K562 (cell line): Measurements from ENCODE around the gene RMI1. TPM values are rescaled to one million over a fixed set of nuclear protein-coding genes. Genes with fewer than 3 reads are reported as not detected.

ENCODE experiments used
- ARID2 ChIP-seq: fragments of 450-650 bp; IDR thresholded peaks from 2 replicates; pipeline ENCODE4 v1.6.1; 2017; ENCODE audit warnings: antibody characterized with exemption, mild to moderate bottlenecking
- CREBBP ChIP-seq: IDR thresholded peaks from one replicate; pipeline ENCODE4 v1.6.1; 2012; ENCODE audit warnings: low read depth, mild to moderate bottlenecking, control low read depth, inconsistent platforms, low read length
- CTCFL ChIP-seq: IDR thresholded peaks from 2 replicates; pipeline ENCODE4 v1.6.1; 2011; ENCODE audit warnings: borderline replicate concordance, low read depth, mild to moderate bottlenecking, moderate library complexity, low read length; ENCODE audit not compliant: insufficient read depth, poor library complexity, severe bottlenecking
- E2F6 ChIP-seq, 2 experiments: IDR thresholded peaks; 2 replicates each; pipeline ENCODE4 v1.6.1; 2011; ENCODE audit warnings: borderline replicate concordance in 1 of 2, control low read depth in 1 of 2, low read depth in 1 of 2, low read length in 1 of 2, mild to moderate bottlenecking in 1 of 2, mixed read lengths in 1 of 2, moderate library complexity in 1 of 2; ENCODE audit not compliant: insufficient read depth in 1 of 2, insufficient read length in 1 of 2, poor library complexity in 1 of 2, severe bottlenecking in 1 of 2; ENCODE audit errors: extremely low read depth in 1 of 2
- FOS ChIP-seq: IDR thresholded peaks from 3 replicates; pipeline ENCODE4 v1.6.1; 2011; ENCODE audit not compliant: insufficient read length; ENCODE audit errors: extremely low read depth
- HEY1 ChIP-seq: fragments of 250-450 bp; sonication (Bioruptor Pico); IDR thresholded peaks from 2 replicates; pipeline ENCODE4 v1.5.0; 2020; ENCODE audit warnings: mild to moderate bottlenecking, moderate library complexity, borderline replicate concordance
- HMG20B ChIP-seq: fragments of 250-450 bp; sonication (Bioruptor Pico); IDR thresholded peaks from 2 replicates; pipeline ENCODE4 v1.5.0; 2021; ENCODE audit warnings: mild to moderate bottlenecking
- HSF4 ChIP-seq: fragments of 250-450 bp; sonication (Bioruptor Pico); IDR thresholded peaks from 2 replicates; pipeline ENCODE4 v2.1.2; 2022; ENCODE audit warnings: mild to moderate bottlenecking, moderate library complexity, borderline replicate concordance
- MIER1 ChIP-seq: fragments of 450-650 bp; IDR thresholded peaks from 2 replicates; pipeline ENCODE4 v1.6.1; 2016; ENCODE audit warnings: antibody characterized with exemption, mild to moderate bottlenecking, low read depth
- MYBL2 ChIP-seq, 2 experiments: fragments of 450-650 bp in 1 of 2; sonication (generic) in 1 of 2; formaldehyde crosslinking in 1 of 2; IDR thresholded peaks; 2 replicates each; pipeline versions ENCODE4 v1.6.1 to v1.8.1; 2017 to 2022; ENCODE audit warnings: borderline replicate concordance in 1 of 2, inconsistent platforms in 1 of 2, low read depth in 1 of 2, mild to moderate bottlenecking in 1 of 2, missing genetic modification reagents in 1 of 2, moderate library complexity in 1 of 2
- NFIC ChIP-seq: fragments of 450-650 bp; IDR thresholded peaks from 2 replicates; pipeline ENCODE4 v1.6.1; 2017; ENCODE audit warnings: mild to moderate bottlenecking, inconsistent platforms
- RAD51 ChIP-seq: fragments of 450-650 bp; IDR thresholded peaks from 2 replicates; pipeline ENCODE4 v1.7.1; 2016; ENCODE audit warnings: low read depth, mild to moderate bottlenecking, borderline replicate concordance
- STAT5B ChIP-seq: fragments of 250-450 bp; sonication (Bioruptor Pico); IDR thresholded peaks from 2 replicates; pipeline ENCODE4 v1.8.0; 2021; ENCODE audit warnings: mild to moderate bottlenecking, inconsistent platforms
- TAF9B ChIP-seq: fragments of 450-650 bp; IDR thresholded peaks from 2 replicates; pipeline ENCODE4 v1.6.1; 2018; ENCODE audit warnings: mild to moderate bottlenecking; ENCODE audit not compliant: partially characterized antibody
- ZBTB8A ChIP-seq: fragments of 450-650 bp; IDR thresholded peaks from 2 replicates; pipeline ENCODE4 v1.6.1; 2018; ENCODE audit warnings: mild to moderate bottlenecking, moderate library complexity; ENCODE audit not compliant: partially characterized antibody
- ZC3H11A ChIP-seq: IDR thresholded peaks from 2 replicates; pipeline ENCODE4 v1.6.1; 2012; ENCODE audit warnings: low read depth, low read length, improper control_type of control experiment
- ZNF253 ChIP-seq: fragments of 250-450 bp; sonication (Bioruptor Pico); conservative IDR thresholded peaks from 2 replicates; pipeline ENCODE4 v1.6.1; 2021; ENCODE audit warnings: mild to moderate bottlenecking
- ZNF282 ChIP-seq: sonication (generic); formaldehyde crosslinking; IDR thresholded peaks from 2 replicates; pipeline ENCODE4 v1.8.1; 2023; ENCODE audit warnings: missing genetic modification reagents
- ZNF518B ChIP-seq: fragments of 250-450 bp; sonication (Bioruptor Pico); IDR thresholded peaks from 2 replicates; pipeline ENCODE4 v1.5.0; 2021; ENCODE audit warnings: mild to moderate bottlenecking, moderate library complexity
- ZNF589 ChIP-seq: fragments of 200-800 bp; sonication (Bioruptor generic); IDR thresholded peaks from 2 replicates; pipeline ENCODE4 v1.6.1; 2016; ENCODE audit warnings: low read depth, missing genetic modification characterization, missing compliant biosample characterization
- ZSCAN32 ChIP-seq: fragments of 450-650 bp; formaldehyde crosslinking; IDR thresholded peaks from 2 replicates; pipeline ENCODE4 v1.4.0; 2020; ENCODE audit warnings: mild to moderate bottlenecking, moderate library complexity
- polyA plus RNA-seq, 8 experiments: library from polyadenylated mRNA; depleted of rRNA in 4 of 8; stranded (reverse) in 5 of 8; unstranded in 3 of 8; fragments of >200 nt; fragmentation: Nextera tagmentation in 2 of 8; fragmentation: Illumina TruSeq in 1 of 8; extraction: Ambion mirVana in 2 of 8; extraction: Trizol in 1 of 8; gene quantifications; 2 replicates each; pipeline versions ENCODE4 v1.2.1 to v1.2.3, GENCODE V29; 2011 to 2014; ENCODE audit warnings: inconsistent platforms in 1 of 8, missing spikeins in 1 of 8
- total RNA-seq, 7 experiments: library from RNA; depleted of rRNA in 6 of 7; stranded (reverse); fragments of >200 nt in 6 of 7; fragmentation: Illumina TruSeq in 2 of 7; extraction: Trizol in 2 of 7; gene quantifications; 2 replicates each; pipeline versions ENCODE4 v1.2.1 to v1.2.3, GENCODE V29; 2011 to 2021; ENCODE audit warnings: low replicate concordance in 1 of 7

RMI1 gene
- total and polyA plus RNA-seq, 9 of the 15 experiments (the other 6 are each of a cell fraction or from before 2014, with no cell fraction given) = 3.0 to 17.4 (median 10.6) TPM

GRCh38 chr9:83979812-83980394 is 702 bp upstream of the RMI1 start, which contains the start of gene HNRNPK (continued):
- TF ChIP-seq E2F6 (IDR thresholded peaks at IDR 0.05; ENCODE audit: borderline replicate concordance in 1 of 2, extremely low read depth in 1 of 2, insufficient read depth in 1 of 2, insufficient read length in 1 of 2, low read depth in 1 of 2, low read length in 1 of 2, poor library complexity in 1 of 2, severe bottlenecking in 1 of 2) (peak in 1 of 2 experiments; percentile 7), STAT5B (CRISPR knock-in tag) (no peak), RAD51 (no peak), MIER1 (no peak), HEY1 (CRISPR knock-in tag) (no peak), HSF4 (no peak), CREBBP (no peak), ZBTB8A (no peak), HMG20B (no peak), CTCFL (no peak), FOS (peak; percentile 96), ZNF589 (CRISPR knock-in tag) (no peak), ARID2 (no peak), ZNF282 (CRISPR knock-in tag) (no peak), ZNF253 (CRISPR knock-in tag) (no peak), NFIC (no peak; the same call in 1 of the 2 replicates), TAF9B (peak; percentile 56), ZC3H11A (no peak), ZSCAN32 (CRISPR knock-in tag) (no peak), MYBL2 (IDR thresholded peaks at IDR 0.05; ENCODE audit: low read depth) (no peak), MYBL2 (CRISPR knock-in tag; IDR thresholded peaks at IDR 0.05; ENCODE audit: borderline replicate concordance) (no peak), ZNF518B (no peak)
